ENCODE results near the gene NOVA1. TPM values are rescaled to one million over a fixed set of nuclear protein-coding genes. Genes with fewer than 3 reads are reported as not detected.
"Not testable (repeated sequence)": the region's sequence is repeated elsewhere in the genome, so short reads cannot be mapped to it uniquely, and the experiment has no call there.

The NOVA1 gene
- total RNA-seq: 0.72 TPM

- peak; percentile 44 for ATAC-seq
Observed at GRCh38 chr14:26597589-26598080, at the start of gene NOVA1. Gene NOVA1, minus strand, starts transcription at chr14:26598033. Its CDS starts 597 bp downstream, at chr14:26597436.

DNA sequence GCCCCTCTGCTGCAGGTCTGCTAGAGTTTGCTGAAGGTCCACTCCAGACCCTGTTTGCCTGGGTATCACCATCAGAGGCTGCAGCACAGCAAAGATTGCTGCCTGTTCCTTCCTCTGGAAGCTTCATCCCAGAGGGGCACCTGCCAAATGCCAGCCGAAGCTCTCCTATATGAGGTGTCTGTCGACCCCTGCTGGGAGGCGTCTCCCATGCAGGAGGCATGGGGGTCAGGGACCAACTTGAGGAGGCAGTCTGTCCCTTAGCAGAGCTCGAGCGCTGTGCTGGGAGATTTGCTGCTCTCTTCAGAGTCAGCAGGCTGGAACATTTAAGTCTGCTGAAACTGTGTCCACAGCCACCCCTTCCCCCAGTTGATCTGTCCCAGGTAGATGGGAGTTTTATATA, 47.2 kb upstream of the NOVA1 start:
- not testable (repeated sequence) for ATAC-seq

- no peak for ATAC-seq
Observed at GRCh38 chr14:26636561-26636960, 38.7 kb upstream of the NOVA1 start.

DNA sequence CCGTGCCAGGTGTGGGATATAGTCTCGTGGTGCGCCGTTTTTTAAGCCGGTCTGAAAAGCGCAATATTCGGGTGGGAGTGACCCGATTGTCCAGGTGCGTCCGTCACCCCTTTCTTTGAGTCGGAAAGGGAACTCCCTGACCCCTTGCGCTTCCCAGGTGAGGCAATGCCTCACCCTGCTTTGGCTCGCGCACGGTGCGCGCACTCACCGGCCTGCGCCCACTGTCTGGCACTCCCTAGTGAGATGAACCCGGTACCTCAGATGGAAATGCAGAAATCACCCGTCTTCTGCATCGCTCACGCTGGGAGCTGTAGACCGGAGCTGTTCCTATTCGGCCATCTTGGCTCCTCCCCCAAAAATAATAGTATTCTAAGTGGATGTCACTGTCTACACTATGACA, 37.1 kb upstream of the NOVA1 start:
- not testable (repeated sequence) for ATAC-seq

DNA sequence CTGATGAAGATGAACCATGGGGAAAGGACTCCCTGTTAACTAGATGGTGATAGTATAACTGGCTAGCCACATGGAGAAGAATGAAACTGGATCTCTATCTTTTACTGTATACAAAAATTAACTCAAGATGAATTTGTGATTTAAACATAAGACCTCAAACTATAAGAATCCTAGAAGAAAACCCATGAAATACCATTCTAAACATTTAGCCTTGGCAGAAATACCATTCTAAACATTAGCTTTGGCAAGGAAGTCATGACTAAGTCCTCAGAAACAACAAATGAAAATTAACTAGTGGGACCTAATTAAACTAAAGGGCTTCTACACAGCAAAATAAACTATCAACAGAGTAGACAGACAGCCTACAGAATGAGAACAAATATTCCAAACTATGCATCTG, 28.4 kb upstream of the NOVA1 start:
- no peak for ATAC-seq

- ATAC-seq: no peak
Observed at GRCh38 chr14:26622611-26623010, 24.8 kb upstream of the NOVA1 start.

GRCh38 chr14:26621807-26622560, 24.2 kb upstream of the NOVA1 start:
- ATAC-seq: no peak

DNA sequence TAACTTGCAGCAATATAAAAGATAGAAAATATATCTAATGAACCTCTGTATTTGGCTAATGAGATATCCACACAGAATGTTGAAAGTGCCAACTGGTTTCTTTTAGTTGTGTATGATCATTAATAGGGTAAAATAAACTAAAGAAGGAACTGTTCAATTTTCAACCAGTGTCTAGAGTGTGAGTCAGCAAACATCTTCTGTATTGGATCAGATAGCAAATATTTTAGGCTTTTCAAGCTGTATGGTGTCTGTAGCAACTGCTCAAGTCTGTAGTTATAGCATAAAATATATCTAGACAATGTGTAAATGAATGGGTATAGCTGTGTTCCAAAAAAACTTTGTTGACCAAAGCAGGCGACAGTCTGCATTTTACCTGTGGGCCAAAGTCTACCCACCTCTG, 23.5 kb upstream of the NOVA1 start:
- ATAC-seq: no peak

- no peak for ATAC-seq
Observed at GRCh38 chr14:26611259-26611658, 13.4 kb upstream of the NOVA1 start.

DNA sequence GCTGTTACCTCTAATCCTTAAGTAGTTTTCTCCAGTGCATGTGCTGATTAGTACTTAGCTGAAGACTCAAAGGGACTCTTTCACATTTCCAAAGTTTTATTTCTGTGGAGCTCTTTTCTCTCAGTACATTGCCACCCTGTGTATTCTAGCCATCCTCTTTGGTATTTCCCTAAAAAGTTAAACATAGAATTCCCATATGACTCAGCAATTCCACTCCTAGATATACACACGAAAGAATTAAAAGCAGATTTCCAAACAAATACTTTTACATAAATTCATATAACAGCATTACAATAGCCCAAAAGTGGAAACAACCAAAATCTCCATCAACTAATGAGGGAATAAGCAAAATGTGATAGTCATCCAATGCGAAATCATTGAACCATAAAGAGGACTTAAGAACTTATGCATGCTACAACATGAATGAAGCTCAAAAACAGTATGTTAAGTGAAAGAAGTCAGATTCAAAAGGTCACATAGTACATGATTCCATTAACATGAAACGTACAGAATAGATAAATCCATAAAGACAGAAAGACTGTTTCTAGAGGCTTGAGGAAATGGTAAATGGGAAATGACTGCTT, 9.0 kb upstream of the NOVA1 start:
- no peak for ATAC-seq

GRCh38 chr14:26605602-26606001, 7.8 kb upstream of the NOVA1 start:
- no peak for ATAC-seq

DNA sequence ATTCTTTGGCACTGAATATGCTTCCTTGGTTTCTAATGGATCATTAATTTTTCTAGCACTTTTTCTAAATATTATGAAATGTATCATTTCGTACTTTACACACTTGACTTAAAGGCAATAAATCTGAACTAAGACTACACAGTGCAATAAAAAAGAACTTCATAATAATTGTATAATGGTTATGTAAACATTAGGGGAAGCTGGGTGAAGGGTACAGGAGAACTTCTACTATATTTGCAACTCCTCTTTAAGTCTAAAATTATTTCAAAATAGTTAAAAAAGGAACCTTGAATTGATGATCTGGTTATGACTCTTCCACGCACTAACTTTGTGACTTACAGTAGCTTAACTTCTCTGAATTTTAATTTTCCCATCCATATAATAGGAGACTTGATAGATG, 5.1 kb upstream of the NOVA1 start:
- no peak for ATAC-seq

DNA sequence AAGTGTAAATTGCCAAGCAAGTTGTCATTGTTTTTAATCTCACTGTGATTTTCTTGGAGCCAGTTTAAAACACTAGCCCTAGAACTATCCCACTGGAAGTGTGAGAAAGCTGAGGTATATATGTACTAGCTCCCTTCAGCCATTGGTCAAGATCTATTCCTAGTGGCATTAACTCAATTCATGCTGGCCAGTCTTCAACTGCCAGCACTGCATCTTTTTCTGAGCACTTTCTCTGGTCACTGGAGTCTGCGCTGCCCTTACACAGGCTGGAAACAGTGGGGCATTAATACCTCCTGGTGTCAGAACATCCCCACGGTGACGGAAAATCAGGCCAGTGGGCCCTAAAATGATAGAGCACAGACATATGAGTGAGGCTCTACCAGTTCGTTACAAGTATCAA, 4.0 kb upstream of the NOVA1 start:
- no peak for ATAC-seq

DNA sequence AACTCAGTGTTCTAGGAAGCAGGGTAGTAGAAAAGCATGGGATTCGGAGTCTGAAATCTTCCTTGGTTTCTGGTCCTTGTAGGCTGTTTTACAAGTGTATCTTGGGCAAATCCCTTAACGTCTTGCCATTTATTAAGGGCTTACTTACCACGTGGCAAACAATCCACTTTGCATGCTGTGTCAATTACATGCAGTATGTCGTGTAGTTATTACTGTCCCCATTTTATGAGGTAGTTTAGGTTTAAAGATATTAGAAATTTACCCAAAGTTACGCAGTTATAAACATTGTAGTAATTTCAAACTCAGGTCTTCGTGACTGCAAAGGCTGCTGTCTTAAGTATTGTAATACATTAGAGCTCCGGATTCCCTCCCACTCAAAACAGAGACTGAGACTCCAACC, 1.5 kb upstream of the NOVA1 start:
- ATAC-seq: no peak

DNA sequence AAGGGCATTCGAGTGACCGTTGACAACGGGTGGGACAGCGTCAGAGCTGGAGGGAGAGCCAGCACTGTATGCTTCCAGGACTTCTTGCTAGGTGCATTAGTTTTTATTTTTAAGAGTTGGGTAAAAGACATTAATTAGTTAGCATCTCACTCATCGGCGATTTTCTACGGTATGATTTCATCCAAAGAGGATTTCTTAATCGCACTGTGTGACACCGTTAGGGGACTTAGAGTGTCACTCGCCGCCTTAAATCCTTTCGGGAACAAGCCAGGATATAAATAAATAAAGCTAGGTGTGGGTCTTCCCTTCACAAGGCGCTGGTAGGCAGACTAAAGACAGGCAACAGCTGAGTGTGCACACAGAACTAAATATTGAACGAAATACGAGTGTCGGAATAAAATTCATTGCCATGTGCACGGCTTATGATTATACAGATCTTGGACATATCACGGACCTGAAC, 869 bp upstream of the NOVA1 start:
- ATAC-seq: no peak

GRCh38 chr14:26598081-26598671, 343 bp upstream of the NOVA1 start:
- peak; percentile 55 for ATAC-seq

- no peak for ATAC-seq
Observed at GRCh38 chr14:26597071-26597588, 703 bp downstream of the NOVA1 start.

DNA sequence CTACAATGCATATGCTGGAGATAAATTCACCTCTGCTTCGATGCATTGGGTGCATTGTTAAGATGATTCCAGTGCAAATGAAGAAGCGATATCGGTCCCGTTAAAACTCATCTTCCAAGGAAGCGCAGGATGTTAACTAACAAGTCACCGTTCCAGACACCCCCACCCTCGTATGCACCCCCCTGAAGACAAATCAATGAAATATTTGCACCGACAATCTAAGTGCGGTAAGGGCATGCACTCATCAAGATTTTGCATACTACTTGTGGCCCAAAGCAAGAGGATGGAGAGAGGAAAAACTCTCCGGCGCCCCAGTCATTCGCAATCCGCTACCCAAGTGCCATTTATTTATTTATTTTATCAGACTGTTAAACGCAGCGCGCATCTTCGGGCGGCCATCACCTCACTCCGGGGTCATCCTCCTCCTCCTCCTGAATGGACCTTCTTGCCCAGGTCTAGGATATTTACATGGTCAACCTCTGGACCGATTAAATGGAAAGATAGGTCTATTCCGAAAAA, 1.2 kb downstream of the NOVA1 start:
- ATAC-seq: no peak

DNA sequence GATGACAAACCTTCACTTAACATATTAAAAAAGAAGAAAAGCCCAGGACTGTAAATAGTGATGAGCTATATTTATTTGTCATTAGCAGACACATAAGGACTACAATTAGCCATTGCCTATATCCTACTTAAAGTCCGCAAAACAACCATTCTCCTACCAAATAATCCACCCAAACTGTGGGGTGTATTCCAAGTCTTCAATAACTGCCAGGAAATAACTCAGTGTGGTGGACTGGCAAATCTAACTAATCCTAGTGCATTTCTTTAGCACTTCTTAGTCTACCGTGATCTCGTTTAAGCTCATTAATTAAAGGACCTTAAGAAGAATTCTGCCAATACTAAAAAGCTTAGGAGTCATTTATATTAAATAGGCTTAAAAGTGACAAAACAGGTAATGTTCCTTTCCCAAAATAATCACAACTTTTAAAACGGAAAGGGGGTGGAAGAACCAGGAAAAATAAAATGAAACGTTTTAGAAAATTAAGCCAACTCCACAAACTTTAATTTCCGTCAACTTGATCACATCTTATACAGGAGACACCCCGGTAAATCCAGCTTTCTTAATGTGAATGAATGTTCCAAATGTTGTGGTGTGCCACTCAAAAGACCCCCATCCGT, 1.8 kb downstream of the NOVA1 start:
- ATAC-seq: no peak

GRCh38 chr14:26594756-26595545, 2.9 kb downstream of the NOVA1 start:
- ATAC-seq: no peak

DNA sequence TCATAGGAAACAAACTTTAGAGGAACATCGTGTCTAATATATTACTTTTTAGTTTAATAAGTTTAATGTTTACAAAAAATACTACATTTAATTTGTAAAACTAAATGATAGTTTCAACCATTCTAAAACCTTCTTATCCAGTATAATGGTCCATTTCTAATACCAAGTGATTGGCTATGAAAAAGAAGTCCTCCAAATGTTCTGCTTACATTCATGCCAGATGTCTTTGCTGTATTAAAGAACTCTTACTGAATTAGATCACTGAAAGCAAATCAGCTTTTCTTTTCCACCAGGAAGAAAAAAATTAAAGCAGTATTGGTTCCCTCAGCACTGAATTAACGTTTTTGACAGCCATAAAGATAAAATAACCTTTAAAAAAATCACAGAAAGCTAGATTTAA, 3.7 kb downstream of the NOVA1 start:
- ATAC-seq: no peak

DNA sequence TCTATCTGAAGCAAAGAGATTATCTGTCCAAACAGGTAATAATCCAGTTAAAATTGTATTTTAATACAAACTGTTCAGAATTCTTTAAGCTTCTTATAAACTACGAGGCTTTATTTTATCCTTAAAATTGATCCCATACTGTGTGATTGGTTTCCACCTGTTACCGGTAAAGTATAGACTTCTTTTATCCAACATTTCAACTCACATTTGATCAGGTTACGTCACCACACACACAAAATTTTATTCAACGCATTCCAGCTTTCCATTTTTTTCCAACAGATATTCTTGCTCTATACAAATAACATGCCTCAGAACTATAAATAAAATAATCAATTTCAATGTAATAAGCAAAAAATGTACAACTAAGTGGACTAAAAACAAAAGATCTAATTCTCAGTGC, 4.5 kb downstream of the NOVA1 start:
- no peak for ATAC-seq

Data from esophagus mucosa (tissue), 1 donor.